ENCODE measurements around the gene SLC45A1. TPM values are rescaled to one million over a fixed set of nuclear protein-coding genes. Genes with fewer than 3 reads are reported as not detected.

Gene SLC45A1
- total RNA-seq, 4 donors from 2014 or later: 0.51 to 13.8 (median 7.4) TPM

DNA sequence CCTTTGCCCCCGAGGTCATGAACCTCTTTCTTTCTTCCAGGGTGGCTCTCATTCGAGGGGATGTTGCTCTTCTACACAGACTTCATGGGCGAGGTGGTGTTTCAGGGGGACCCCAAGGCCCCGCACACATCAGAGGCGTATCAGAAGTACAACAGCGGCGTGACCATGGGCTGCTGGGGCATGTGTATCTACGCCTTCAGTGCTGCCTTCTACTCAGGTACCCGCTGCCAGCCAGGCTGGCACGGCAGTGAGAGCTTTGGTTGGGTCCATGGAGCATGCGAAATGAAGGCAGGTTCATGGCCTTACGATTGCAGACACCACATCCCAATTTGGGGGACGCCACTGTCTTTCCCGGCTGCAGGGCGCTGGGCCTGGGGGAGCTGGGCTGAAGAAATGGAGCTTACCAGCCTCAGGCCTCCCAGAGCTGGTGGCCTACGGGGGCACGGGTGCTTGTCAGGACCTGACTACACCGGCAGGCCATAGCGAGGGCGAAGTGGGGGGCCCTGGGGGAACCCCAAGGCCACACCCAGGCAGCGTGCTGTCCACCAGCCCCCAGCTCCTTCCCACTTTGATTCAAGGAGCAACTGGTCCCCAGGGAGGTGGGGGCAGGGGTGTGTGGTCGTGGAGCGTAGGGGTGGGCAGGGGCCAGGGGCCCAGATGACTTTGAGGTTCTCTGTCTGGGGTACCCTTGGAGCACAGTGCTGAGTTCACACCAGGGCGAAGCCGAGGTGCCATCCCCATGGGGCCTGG lies 20.0 kb downstream of the SLC45A1 start:
- intact Hi-C loops (cut with DNase I; ENCODE audit: low total_unique reads): no loop called here
- DNase-seq: peak in 1 of 2 donors; percentile 12
- TF ChIP-seq CTCF (IDR thresholded peaks at IDR 0.05): no peak
- TF ChIP-seq POLR2A (IDR thresholded peaks at IDR 0.05): no peak

GRCh38 chr1:8338526-8339202 lies 20.8 kb downstream of the SLC45A1 start:
- H3K9me3 ChIP-seq: no peaks in the 10 kb centered on the region
- intact Hi-C loops (cut with DNase I; ENCODE audit: low total_unique reads): no loop called here
- peaks cover 1 to 4% of the 10 kb centered on the region in 2 donors for H3K4me1 ChIP-seq
- no peak for TF ChIP-seq POLR2A (IDR thresholded peaks at IDR 0.05)
- H3K27me3 ChIP-seq: no peaks in the 10 kb centered on the region
- H3K27ac ChIP-seq: no peak overlapping the region
- H3K4me3 ChIP-seq: no peak overlapping the region
- DNase-seq: no peak
- no peaks in the 10 kb centered on the region for H3K36me3 ChIP-seq

More for the DNA sequence above, 20.0 kb downstream of the SLC45A1 start:
- Histone ChIP-seq H3K4me1 (peaks cover 0 to 3% of the 10 kb centered on the region in 2 donors), H3K36me3 (no peaks in the 10 kb centered on the region), H3K27me3 (no peaks in the 10 kb centered on the region), H3K9me3 (no peaks in the 10 kb centered on the region), H3K27ac (no peak overlapping the region), H3K4me3 (no peak overlapping the region)

GRCh38 chr1:8339203-8339600 lies 21.3 kb downstream of the SLC45A1 start:
- no peaks in the 10 kb centered on the region for H3K36me3 ChIP-seq
- H3K4me1 ChIP-seq: peaks cover 5 to 8% of the 10 kb centered on the region in 2 donors
- no peaks in the 10 kb centered on the region for H3K27me3 ChIP-seq
- H3K27ac ChIP-seq: no peak overlapping the region
- intact Hi-C loops (cut with DNase I; ENCODE audit: low total_unique reads): no loop called here
- H3K4me3 ChIP-seq: no peak overlapping the region
- TF ChIP-seq POLR2A (IDR thresholded peaks at IDR 0.05): no peak
- no peaks in the 10 kb centered on the region for H3K9me3 ChIP-seq
- no peak for DNase-seq

- no peak overlapping the region for H3K27ac ChIP-seq
- H3K4me3 ChIP-seq: no peak overlapping the region
- no peaks in the 10 kb centered on the region for H3K9me3 ChIP-seq
- H3K4me1 ChIP-seq: peaks cover 5 to 8% of the 10 kb centered on the region in 2 donors
- TF ChIP-seq POLR2A (IDR thresholded peaks at IDR 0.05): no peak
- TF ChIP-seq CTCF (IDR thresholded peaks at IDR 0.05): no peak
- no peaks in the 10 kb centered on the region for H3K36me3 ChIP-seq
- H3K27me3 ChIP-seq: no peaks in the 10 kb centered on the region
- DNase-seq: no peak
- intact Hi-C loops (cut with DNase I; ENCODE audit: low total_unique reads): no loop called here
Observed at GRCh38 chr1:8340448-8340847, 22.5 kb downstream of the SLC45A1 start.

DNA sequence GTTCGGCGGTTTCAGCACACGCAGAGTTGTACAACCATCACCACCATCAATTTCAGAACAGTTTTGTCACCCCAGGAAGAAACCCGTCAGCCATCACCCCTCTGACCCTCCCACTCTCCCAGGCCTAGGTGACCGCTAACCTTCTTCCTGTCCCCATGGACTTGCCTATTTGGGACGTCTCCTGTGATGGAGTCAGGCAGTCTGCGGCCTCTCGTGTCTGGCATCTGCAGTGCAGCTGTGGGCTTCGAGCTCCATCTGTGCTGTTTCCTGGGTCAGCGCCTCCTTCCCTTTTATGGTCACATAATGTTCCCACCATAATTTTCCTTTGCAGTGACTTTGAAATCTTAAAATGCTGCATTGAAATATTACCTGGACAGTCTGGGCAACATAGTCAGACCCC lies 24.4 kb downstream of the SLC45A1 start:
- Histone ChIP-seq H3K4me1 (peaks cover 5 to 8% of the 10 kb centered on the region in 2 donors), H3K27ac (peak overlapping the region; percentile 86 to 88), H3K27me3 (no peaks in the 10 kb centered on the region), H3K36me3 (no peaks in the 10 kb centered on the region), H3K4me3 (no peak overlapping the region), H3K9me3 (no peaks in the 10 kb centered on the region)
- intact Hi-C loops (cut with DNase I; ENCODE audit: low total_unique reads): no loop called here
- TF ChIP-seq CTCF (IDR thresholded peaks at IDR 0.05): peak in 2 of 4 experiments; percentile 4 to 7
- TF ChIP-seq POLR2A (IDR thresholded peaks at IDR 0.05): no peak
- peak in 1 of 2 donors; percentile 47 for DNase-seq

DNA sequence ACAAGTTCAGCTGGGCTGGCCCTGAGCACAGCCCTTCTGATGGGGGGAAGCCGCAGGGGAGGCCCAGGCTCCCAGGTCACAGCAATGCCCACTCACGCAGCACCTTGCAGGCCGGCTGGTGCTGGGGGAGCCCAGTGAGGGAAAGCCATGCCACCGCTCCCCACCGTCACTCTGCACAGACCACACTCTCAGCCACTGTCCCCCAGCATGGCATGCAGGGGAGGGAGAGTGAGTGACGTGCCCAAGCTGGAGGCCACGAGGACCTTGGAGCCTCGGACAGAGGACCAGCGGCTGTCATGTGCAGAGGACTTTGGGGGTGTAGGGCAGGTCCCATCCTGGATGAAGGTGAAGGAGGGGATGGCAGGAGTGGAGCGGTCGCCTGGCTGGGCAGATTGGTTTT lies 25.1 kb downstream of the SLC45A1 start:
- intact Hi-C loops (cut with DNase I; ENCODE audit: low total_unique reads): no loop called here
- peaks cover 5 to 8% of the 10 kb centered on the region in 2 donors for H3K4me1 ChIP-seq
- H3K27me3 ChIP-seq: no peaks in the 10 kb centered on the region
- H3K36me3 ChIP-seq: no peaks in the 10 kb centered on the region
- H3K4me3 ChIP-seq: no peak overlapping the region
- no peak for DNase-seq
- H3K9me3 ChIP-seq: no peaks in the 10 kb centered on the region
- no peak for TF ChIP-seq CTCF (IDR thresholded peaks at IDR 0.05)
- TF ChIP-seq POLR2A (IDR thresholded peaks at IDR 0.05): no peak
- peak overlapping the region; percentile 86 to 88 for H3K27ac ChIP-seq

Data from uterus (tissue), 4 donors.